HepG2 (cell line): ENCODE data around the gene SCAF11. TPM values are rescaled to one million over a fixed set of nuclear protein-coding genes. Genes with fewer than 3 reads are reported as not detected.

Source experiments
- ATAC-seq: fragments of 200-7000 bp; cut with Tn5 transposase; 3 replicates; pipeline ENCODE4 v1.9.1; 2020; ENCODE audit warnings: mild to moderate bottlenecking, moderate library complexity
- BruUV-seq: library from RNA; stranded (reverse); fragments of 400-500 nt; replicated peaks from 2 replicates; lab custom pipeline; 2021; lab: Mats Ljungman, UMichigan
- CTCF ChIA-PET: fragments of 300-600 bp; formaldehyde crosslinking; extraction: SDS; loops from one replicate; lab custom pipeline; 2021; ENCODE audit warnings: low total read pairs, inconsistent platforms, low intra/inter-chr PET ratio; lab: Yijun Ruan, JAX
- POLR2A ChIA-PET: fragments of 350-600 bp; sonication (Branson Sonifier 250); formaldehyde crosslinking; loops from one replicate; lab custom pipeline; 2020; ENCODE audit warnings: antibody characterized with exemption, inconsistent platforms; lab: Yijun Ruan, JAX
- DNase-seq: peaks from one replicate; pipeline ENCODE4 v3.0.0-alpha.2; 2015; ENCODE audit warnings: low spot score
- FAIRE-seq: peaks from 3 replicates; lab custom pipeline; 2011; peaks lifted over from hg19 to GRCh38; lab: Jason Lieb, UNC
- H2AFZ ChIP-seq: one replicate; pipeline ENCODE4 v1.6.1; 2011; ENCODE audit warnings: low read length, inconsistent platforms
- H3K27ac ChIP-seq: fragments of 300-600 bp; 3 replicates; pipeline ENCODE4 v1.8.0; 2011; ENCODE audit warnings: mixed run types, mild to moderate bottlenecking, mixed read lengths, low read length, inconsistent platforms; ENCODE audit not compliant: insufficient read depth; ENCODE audit errors: extremely low read length
- H3K27me3 ChIP-seq, 2 experiments: fragments of 200-600 bp in 1 of 2; 2 replicates in 1 of 2; 3 replicates in 1 of 2; pipeline versions ENCODE4 v1.6.0 to v1.8.0; 2011; ENCODE audit warnings: low read length in 2 of 2, mild to moderate bottlenecking in 2 of 2, moderate library complexity in 2 of 2, inconsistent platforms in 1 of 2; ENCODE audit not compliant: insufficient read depth in 2 of 2, control insufficient read depth in 1 of 2
- H3K36me3 ChIP-seq, 2 experiments: fragments of 200-600 bp in 1 of 2; replicated peaks in 1 of 2; 2 replicates in 1 of 2; 3 replicates in 1 of 2; pipeline versions ENCODE4 v1.5.1 to v1.8.0; 2011; ENCODE audit warnings: low read length in 2 of 2, inconsistent platforms in 1 of 2; ENCODE audit not compliant: insufficient read depth in 2 of 2, control insufficient read depth in 1 of 2
- H3K4me1 ChIP-seq: 2 replicates; pipeline ENCODE4 v1.5.1; 2012; ENCODE audit warnings: low read length, inconsistent platforms; ENCODE audit not compliant: insufficient read depth
- H3K4me2 ChIP-seq: 2 replicates; pipeline ENCODE4 v1.6.0; 2011; ENCODE audit warnings: low read depth, low read length, inconsistent platforms
- H3K4me3 ChIP-seq, 3 experiments: fragments of 200-600 bp in 1 of 3; sonication (generic), shearing (Covaris generic) in 1 of 3; replicated peaks in 1 of 3; 2 replicates each; pipeline ENCODE4 v1.5.1; 2011 to 2016; ENCODE audit warnings: low read length in 3 of 3, inconsistent platforms in 2 of 3, low read depth in 2 of 3, mild to moderate bottlenecking in 2 of 3, control low read depth in 1 of 3, mixed read lengths in 1 of 3; ENCODE audit not compliant: insufficient read depth in 1 of 3
- H3K79me2 ChIP-seq: one replicate; pipeline ENCODE4 v1.6.1; 2011; ENCODE audit warnings: low read length, inconsistent platforms; ENCODE audit not compliant: insufficient read depth
- H3K9ac ChIP-seq: 2 replicates; pipeline ENCODE4 v1.6.0; 2011; ENCODE audit warnings: mild to moderate bottlenecking, low read depth, low read length, inconsistent platforms; ENCODE audit not compliant: insufficient read depth
- H3K9me3 ChIP-seq: 2 replicates; pipeline ENCODE4 v1.5.1; 2012; ENCODE audit warnings: mild to moderate bottlenecking, low read length
- H4K20me1 ChIP-seq: 2 replicates; pipeline ENCODE4 v1.6.0; 2011; ENCODE audit warnings: inconsistent platforms, mild to moderate bottlenecking, low read length, moderate library complexity; ENCODE audit not compliant: insufficient read depth
- ATAD3A ChIP-seq: sonication (generic); formaldehyde crosslinking; IDR thresholded peaks from 2 replicates; pipeline ENCODE4 v1.4.0; 2020; ENCODE audit warnings: missing genetic modification reagents
- CBFB ChIP-seq: sonication (generic); formaldehyde crosslinking; IDR thresholded peaks from 2 replicates; pipeline ENCODE4 v1.4.0; 2020; ENCODE audit warnings: missing genetic modification reagents
- CHD4 ChIP-seq: fragments of 200-600 bp; sonication (generic); IDR thresholded peaks from 2 replicates; pipeline ENCODE4 v1.7.0; 2017; ENCODE audit warnings: mild to moderate bottlenecking, low read length, borderline replicate concordance
- GABPB1 ChIP-seq: IDR thresholded peaks from 2 replicates; pipeline ENCODE4 v1.6.1; 2016; ENCODE audit warnings: mild to moderate bottlenecking, missing genetic modification reagents, moderate library complexity, missing compliant biosample characterization
- IRF9 ChIP-seq: sonication (generic); formaldehyde crosslinking; IDR thresholded peaks from 2 replicates; pipeline ENCODE4 v1.8.0; 2022; ENCODE audit warnings: missing genetic modification reagents, mild to moderate bottlenecking, borderline replicate concordance
- MAX ChIP-seq: IDR thresholded peaks from 2 replicates; pipeline ENCODE4 v1.6.1; 2012; ENCODE audit warnings: inconsistent platforms
- PATZ1 ChIP-seq: sonication (generic); formaldehyde crosslinking; IDR thresholded peaks from 2 replicates; pipeline ENCODE4 v1.4.0; 2020; ENCODE audit warnings: missing genetic modification reagents
- PAXIP1 ChIP-seq: sonication (generic); formaldehyde crosslinking; conservative IDR thresholded peaks from 2 replicates; pipeline ENCODE4 v1.4.0; 2020; ENCODE audit warnings: mild to moderate bottlenecking, missing genetic modification reagents, moderate library complexity
- ZFP90 ChIP-seq: sonication (generic); formaldehyde crosslinking; IDR thresholded peaks from 2 replicates; pipeline ENCODE4 v1.8.0; 2022; ENCODE audit warnings: missing genetic modification reagents, mild to moderate bottlenecking, inconsistent platforms, borderline replicate concordance
- ZNF781 ChIP-seq: sonication (generic); formaldehyde crosslinking; IDR thresholded peaks from 2 replicates; pipeline ENCODE4 v1.5.1; 2020; ENCODE audit warnings: borderline replicate concordance, mild to moderate bottlenecking, missing genetic modification reagents; ENCODE audit errors: not compliant biosample characterization
- ZNF788 ChIP-seq: sonication (generic); formaldehyde crosslinking; IDR thresholded peaks from 2 replicates; pipeline ENCODE4 v1.5.0; 2020; ENCODE audit warnings: mild to moderate bottlenecking, missing genetic modification reagents, borderline replicate concordance
- ZSCAN21 ChIP-seq: sonication (generic); formaldehyde crosslinking; IDR thresholded peaks from 2 replicates; pipeline ENCODE4 v1.8.0; 2022; ENCODE audit warnings: mild to moderate bottlenecking, missing genetic modification reagents, moderate library complexity, borderline replicate concordance
- WGBS: methylation state at CpG from one replicate; pipeline ENCODE4 v1.1.6; 2017; ENCODE audit warnings: low lambda C conversion rate; 5-methylcytosine and 5-hydroxymethylcytosine counted together
- in situ Hi-C: cut with HindIII; loops from 2 replicates; pipeline ENCODE4 v1.10.0; 2017; ENCODE audit warnings: low pct_unique_long_range_greater_than_20kb; ENCODE audit not compliant: extremely low pct_ligation_motif_present
- intact Hi-C: fragments of 100-400 bp; cut with micrococcal nuclease; formaldehyde crosslinking; loops from one replicate; pipeline ENCODE4 v1.10.0; 2022; ENCODE audit not compliant: unreplicated experiment
- polyA plus RNA-seq, 8 experiments: library from polyadenylated mRNA; depleted of rRNA in 3 of 8; stranded (reverse) in 7 of 8; unstranded in 1 of 8; fragments of >200 nt; fragmentation: Illumina TruSeq in 4 of 8; extraction: Trizol in 4 of 8; gene quantifications; 2 replicates each; pipeline versions ENCODE4 v1.2.1 to v1.2.3, GENCODE V29; 2011 to 2016; ENCODE audit warnings: low read depth in 4 of 8, missing spikeins in 1 of 8, mixed read lengths in 1 of 8; ENCODE audit not compliant: insufficient read depth in 1 of 8
- total RNA-seq, 5 experiments: library from RNA; depleted of rRNA; stranded (reverse); fragments of >200 nt; fragmentation: Illumina TruSeq; extraction: Trizol; gene quantifications; 2 replicates each; pipeline ENCODE4 v1.2.3, GENCODE V29; 2016; ENCODE audit warnings: low read depth in 1 of 5

The SCAF11 gene
- total and polyA plus RNA-seq, 2 of the 13 experiments (the other 11 are each of a cell fraction or from before 2014, with no cell fraction given), result 26.9 to 38.3 TPM

- no peaks in the 10 kb centered on the region for H3K27me3 ChIP-seq
- peak overlapping the region; percentile 97 for H3K27ac ChIP-seq
- WGBS, result 1% methylated on average over 70 of the region's 71 CpGs
- BruUV-seq, result no TSS peak
- peaks cover 0 to 10% of the 10 kb centered on the region in 2 experiments; a peak in 2 of 5 replicates for H3K36me3 ChIP-seq
- peaks cover 39% of the 10 kb centered on the region for H3K79me2 ChIP-seq
- in situ Hi-C loops (no loop called here), intact Hi-C loops (loop anchor here (5.0 to 10.0 kb wide), 4 partner anchors 227 to 373 kb away; partner anchors contain the start of genes ARID2 and SLC38A1)
- peak overlapping the region; percentile 64 to 79 (median 71) for H3K4me3 ChIP-seq
- H3K9me3 ChIP-seq, result no peaks in the 10 kb centered on the region
- peaks cover 32% of the 10 kb centered on the region for H3K4me1 ChIP-seq
- peak; percentile 59 for FAIRE-seq
- DNase-seq, result peak; percentile 76
- H3K9ac ChIP-seq, result peak overlapping the region; percentile 98
- ChIA-PET CTCF (no interaction called here), POLR2A (interaction anchor here (1.0 to 3.2 kb wide), 7 partner anchors 79 to 1236 kb away, joined by 3 to 24 read pairs (median 5); partner anchors contain the start of genes ARID2 and SLC38A1)
- H3K4me2 ChIP-seq, result peak overlapping the region; percentile 91
- peak overlapping the region; percentile 65 for H2AFZ ChIP-seq
- peak; percentile 54 for ATAC-seq
- H4K20me1 ChIP-seq, result peaks cover 22% of the 10 kb centered on the region
- TF ChIP-seq ZNF781 (CRISPR knock-in tag) (peak; percentile 27), PATZ1 (CRISPR knock-in tag) (peak; percentile 71), PAXIP1 (no peak; the same call in 1 of the 2 replicates), CBFB (peak; percentile 77), IRF9 (CRISPR knock-in tag) (peak; percentile 52; the same call in 1 of the 2 replicates), ATAD3A (CRISPR knock-in tag) (no peak), ZSCAN21 (peak; percentile 93; the same call in 1 of the 2 replicates), GABPB1 (CRISPR knock-in tag) (peak; percentile 88), ZFP90 (CRISPR knock-in tag) (no peak; the same call in 1 of the 2 replicates), MAX (peak; percentile 79), CHD4 (no peak), ZNF788 (CRISPR knock-in tag) (peak; percentile 75; the same call in 1 of the 2 replicates)
These were observed 1.2 kb upstream of the SCAF11 start for GRCh38 chr12:45991284-45992249.
